ENCODE results near the gene RAC2.

GRCh38 chr22:37291559-37292298, 47.7 kb upstream of the RAC2 start:
- TF ChIP-seq CTCF (IDR thresholded peaks at IDR 0.05) = no peak
- no peak for TF ChIP-seq POLR2A (IDR thresholded peaks at IDR 0.05)
